Placental pericyte (primary cell): ENCODE measurements around the gene PDE5A. TPM values are rescaled to one million over a fixed set of nuclear protein-coding genes. Genes with fewer than 3 reads are reported as not detected.

ENCODE experiments used
- small RNA-seq: library from RNA; depleted of rRNA; stranded (forward); fragments of <200 nt; gene quantifications from one replicate; pipeline ENCODE3, GENCODE V24; 2012; ENCODE audit warnings: low replicate concordance
- total RNA-seq: library from RNA; depleted of rRNA; stranded (reverse); fragments of >200 nt; gene quantifications from 2 replicates; pipeline ENCODE4 v1.2.3, GENCODE V29; 2012

The PDE5A gene
- total RNA-seq = 85.3 and 105 TPM in 2 replicates

DNA sequence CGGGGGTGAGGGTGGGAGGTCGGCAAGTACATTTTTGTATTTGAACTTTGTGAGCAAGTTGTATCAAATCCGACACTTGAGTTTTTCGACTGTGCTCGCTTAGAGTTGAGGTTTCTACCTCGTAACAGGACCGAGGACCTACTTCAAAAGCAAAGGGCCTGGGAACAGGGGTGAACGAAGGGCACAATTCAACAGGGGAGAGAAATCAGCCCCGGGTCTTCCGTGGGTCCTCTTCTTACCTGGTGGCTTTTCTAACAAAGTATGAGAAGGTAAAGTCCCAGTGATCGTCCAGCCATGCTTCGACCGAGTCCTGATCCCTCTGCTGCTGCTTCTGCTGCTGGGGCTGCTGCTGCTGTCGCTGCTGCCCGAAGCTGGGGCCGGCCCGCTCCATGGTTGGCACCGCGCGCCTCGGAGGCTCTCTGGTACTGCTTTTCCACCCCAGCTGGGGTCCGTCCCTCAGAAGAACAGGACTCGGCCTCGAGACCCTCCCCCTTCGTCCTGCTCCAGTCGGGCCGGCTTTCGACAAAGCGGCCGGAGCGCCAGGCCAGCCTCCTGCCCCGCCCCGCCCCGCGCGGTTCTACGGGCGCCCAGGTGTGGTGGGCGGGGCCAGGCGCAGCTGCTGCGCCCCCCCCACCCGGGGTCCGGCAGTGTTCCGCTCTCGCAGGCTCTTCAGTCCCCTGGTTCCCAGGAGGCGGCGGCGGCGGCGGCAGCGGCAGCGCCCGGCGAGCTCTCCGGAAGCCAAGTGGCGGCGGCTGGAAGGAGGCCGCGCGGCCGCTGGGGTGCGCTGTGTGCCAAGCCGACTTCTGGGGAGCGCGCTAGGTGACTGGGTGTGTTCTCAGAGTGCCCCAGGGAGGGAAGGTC, at the start of gene PDE5A:
Gene PDE5A (minus strand): TSS at position 524 of the 861 bp plus-strand sequence. CDS start 133 bp downstream, at position 391.

Small RNA genes lying within 50 kb of the gene (small RNA-seq; reads per million reads assigned to genes)
- gene RF00614 = not detected
